NT2/D1 (cell line): Measurements from ENCODE around the gene MVK.

ENCODE experiments used
- YY1 ChIP-seq: IDR thresholded peaks from 2 replicates; pipeline ENCODE4 v1.6.1; 2011; ENCODE audit not compliant: insufficient read length, insufficient read depth
- ZNF274 ChIP-seq: IDR thresholded peaks from 2 replicates; pipeline ENCODE4 v1.6.1; 2011; ENCODE audit warnings: mild to moderate bottlenecking, low read depth, low read length

DNA sequence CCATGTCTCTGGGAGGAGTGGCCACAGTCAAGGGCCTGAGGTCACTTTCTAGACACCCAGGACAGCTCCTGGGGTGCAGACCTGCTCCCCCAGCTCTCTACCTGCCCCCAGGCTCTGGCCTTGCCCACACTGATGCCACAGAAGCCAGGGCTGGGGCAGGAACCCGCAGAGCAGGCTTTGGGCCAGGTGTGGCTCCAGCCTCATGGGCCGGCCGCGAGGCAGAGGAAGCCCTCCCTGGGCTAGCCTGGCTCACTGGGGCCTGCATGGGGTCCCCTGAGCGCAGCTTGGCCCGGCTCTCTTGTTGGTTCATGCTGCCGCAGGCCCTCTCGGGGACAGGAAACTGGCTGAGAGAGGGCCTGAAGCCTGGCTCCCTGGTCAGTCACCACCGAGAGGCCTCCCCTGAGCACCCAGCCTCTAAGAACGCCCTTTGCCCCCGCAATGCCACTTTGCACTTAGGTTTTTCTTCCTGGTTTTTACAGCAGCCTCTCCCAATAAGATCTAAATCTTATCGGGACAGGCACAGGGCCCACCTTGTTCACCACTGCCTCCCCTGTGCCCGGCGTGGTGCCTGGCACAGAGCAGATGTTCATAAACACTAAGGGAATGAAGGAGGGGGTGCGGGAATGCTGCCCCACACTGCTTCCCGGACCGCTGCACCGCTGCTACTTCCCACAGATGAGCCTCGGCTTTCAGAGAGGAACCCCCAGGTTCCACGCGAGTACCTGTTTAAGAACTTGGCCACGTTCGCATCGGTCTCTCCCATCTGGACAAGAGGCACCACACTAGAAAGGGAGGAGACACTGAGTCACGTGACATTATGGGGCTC, 15.0 kb upstream of the MVK start:
- TF ChIP-seq ZNF274 (no peak), YY1 (no peak)
